HG03103 (cell line): Measurements from ENCODE around the gene PVR.
"Not testable (repeated sequence)": the region's sequence is repeated elsewhere in the genome, so short reads cannot be mapped to it uniquely, and the experiment has no call there.

Experiments used
- ATAC-seq: cut with Tn5 transposase; IDR thresholded peaks from one replicate; pipeline ENCODE4 v1.9.1; 2021; ENCODE audit warnings: low read depth; ENCODE audit not compliant: unreplicated experiment

PVR gene

GRCh38 chr19:44668985-44669764 lies 25.5 kb downstream of the PVR start:
- no peak for ATAC-seq

GRCh38 chr19:44670027-44670426 lies 26.3 kb downstream of the PVR start:
- ATAC-seq = not testable (repeated sequence)

- ATAC-seq = no peak
These were observed 27.7 kb downstream of the PVR start, which contains the start of gene CEACAM19 for GRCh38 chr19:44671400-44671799. TSS of gene CEACAM19 (plus strand) at chr19:44671482. CDS start at chr19:44671932, 450 bp downstream.

- no peak for ATAC-seq
These were observed 28.5 kb downstream of the PVR start for GRCh38 chr19:44672226-44672625.

GRCh38 chr19:44673510-44673909 lies 29.8 kb downstream of the PVR start:
- no peak for ATAC-seq

GRCh38 chr19:44675521-44675920 lies 31.8 kb downstream of the PVR start:
- ATAC-seq = no peak

GRCh38 chr19:44677019-44677811 lies 33.5 kb downstream of the PVR start:
- ATAC-seq = no peak

- no peak for ATAC-seq
These were observed 36.8 kb downstream of the PVR start for GRCh38 chr19:44680536-44680935.

GRCh38 chr19:44681992-44682790 lies 38.5 kb downstream of the PVR start:
- no peak for ATAC-seq

GRCh38 chr19:44682807-44683206 lies 39.1 kb downstream of the PVR start:
- no peak for ATAC-seq

GRCh38 chr19:44683434-44684210 lies 39.9 kb downstream of the PVR start:
- no peak for ATAC-seq

- not testable (repeated sequence) for ATAC-seq
These were observed 40.7 kb downstream of the PVR start for GRCh38 chr19:44684396-44684795.

- ATAC-seq = no peak
These were observed 41.5 kb downstream of the PVR start for GRCh38 chr19:44684892-44685863.

GRCh38 chr19:44685877-44686276 lies 42.2 kb downstream of the PVR start:
- no peak for ATAC-seq

GRCh38 chr19:44686896-44687295 lies 43.2 kb downstream of the PVR start:
- ATAC-seq = no peak

GRCh38 chr19:44687888-44688287 lies 44.2 kb downstream of the PVR start:
- ATAC-seq = no peak

- no peak for ATAC-seq
These were observed 45.8 kb downstream of the PVR start for GRCh38 chr19:44689290-44690130.

- ATAC-seq = no peak
These were observed 46.4 kb downstream of the PVR start for GRCh38 chr19:44690131-44690440.
